NCI-H226 (cell line): ENCODE data around the gene HABP4.

Experiments used
- DNase-seq: peaks from one replicate; pipeline ENCODE4 v3.0.0-alpha.2; 2015

HABP4 gene

DNA sequence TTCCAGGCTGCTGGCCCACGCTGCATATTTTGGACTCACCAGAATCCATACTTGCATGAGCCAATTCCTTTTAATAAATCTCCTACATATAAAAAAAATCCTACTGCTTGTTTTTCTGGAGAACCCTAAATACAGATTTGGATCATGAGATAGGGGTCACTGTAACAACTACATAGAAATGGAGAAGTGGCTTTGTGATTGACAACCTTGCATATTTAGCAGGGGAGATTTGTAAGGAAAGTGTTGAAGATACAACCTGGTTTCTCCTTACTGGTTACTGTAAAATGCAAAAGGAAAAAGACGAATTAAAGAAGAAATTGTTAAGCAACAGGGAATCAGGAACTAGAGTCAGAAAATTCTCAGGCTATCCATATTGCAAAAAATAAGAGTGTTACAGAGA lies 74.8 kb downstream of the HABP4 start:
- DNase-seq, result no peak

DNA sequence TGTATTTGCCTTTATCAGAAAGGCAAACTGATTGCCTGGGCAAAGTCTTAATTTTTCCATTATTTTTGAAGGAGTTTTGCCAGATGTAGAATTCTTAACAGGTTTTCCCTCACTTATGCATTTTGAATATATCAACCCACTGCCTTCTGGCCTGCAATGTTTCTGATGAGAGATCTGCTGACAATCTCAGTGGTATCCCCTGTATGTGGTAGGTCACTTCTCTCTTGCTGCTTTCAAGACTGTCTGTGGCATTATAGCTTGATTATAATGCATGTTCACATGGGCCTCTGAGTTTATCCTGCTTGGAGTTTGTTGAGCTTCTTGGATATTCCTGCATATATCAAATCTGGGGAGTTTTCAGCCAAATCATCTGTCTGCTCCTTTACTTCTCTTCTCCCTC lies 82.2 kb downstream of the HABP4 start:
- no peak for DNase-seq

DNA sequence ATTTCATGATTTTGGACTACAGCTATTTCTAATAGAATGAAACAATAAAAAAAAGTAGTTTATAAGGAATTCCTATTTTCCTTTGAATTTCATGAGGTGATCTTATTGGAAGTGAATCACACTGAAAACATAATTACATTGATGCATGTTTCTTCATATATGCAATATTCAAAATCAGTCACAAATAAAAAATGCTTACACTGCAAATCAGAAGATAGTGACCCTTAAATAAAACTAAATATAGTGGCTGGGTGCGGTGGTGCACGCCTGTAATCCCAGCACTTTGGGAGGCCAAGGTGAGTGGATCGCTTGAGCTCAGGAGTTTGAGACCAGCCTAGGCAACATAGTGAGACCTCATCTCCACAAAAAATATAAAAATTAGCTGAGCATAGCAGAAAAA lies 90.1 kb downstream of the HABP4 start:
- no peak for DNase-seq
